HG03378 (cell line): ENCODE results near the gene CCDC6.
A peak's percentile ranks its signal among the peaks of the same experiment; 100 is the strongest.
"Not testable (repeated sequence)": the region's sequence is repeated elsewhere in the genome, so short reads cannot be mapped to it uniquely, and the experiment has no call there.

Experiments
- ATAC-seq: cut with Tn5 transposase; IDR thresholded peaks from one replicate; pipeline ENCODE4 v1.9.1; 2021; ENCODE audit warnings: mild to moderate bottlenecking, moderate library complexity; ENCODE audit not compliant: unreplicated experiment

CCDC6 gene

GRCh38 chr10:59817773-59818172 is 88.6 kb downstream of the CCDC6 start:
- no peak for ATAC-seq

GRCh38 chr10:59814878-59815277 is 91.5 kb downstream of the CCDC6 start:
- no peak for ATAC-seq

- ATAC-seq, result no peak
These were observed 93.7 kb downstream of the CCDC6 start for GRCh38 chr10:59812519-59813122.

DNA sequence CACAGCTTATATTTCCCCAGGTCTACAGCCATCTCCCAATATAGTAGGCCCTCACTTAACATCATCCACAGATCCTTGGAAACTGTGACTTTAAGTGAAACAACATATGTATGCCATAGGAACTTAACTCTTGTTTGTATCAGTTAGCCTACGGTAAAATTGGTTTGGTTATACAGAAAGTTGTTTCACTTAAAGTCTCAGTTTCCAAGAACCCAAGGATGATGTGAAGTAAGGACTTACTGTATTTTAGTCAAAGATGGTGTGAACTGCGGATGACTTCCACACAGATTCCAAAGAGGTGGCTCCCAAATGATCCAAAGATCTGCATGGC is 96.7 kb downstream of the CCDC6 start:
- ATAC-seq, result no peak

- ATAC-seq, result peak; percentile 95
These were observed 97.3 kb downstream of the CCDC6 start for GRCh38 chr10:59808896-59809643.

- ATAC-seq, result no peak
These were observed 98.4 kb downstream of the CCDC6 start for GRCh38 chr10:59807629-59808620.

DNA sequence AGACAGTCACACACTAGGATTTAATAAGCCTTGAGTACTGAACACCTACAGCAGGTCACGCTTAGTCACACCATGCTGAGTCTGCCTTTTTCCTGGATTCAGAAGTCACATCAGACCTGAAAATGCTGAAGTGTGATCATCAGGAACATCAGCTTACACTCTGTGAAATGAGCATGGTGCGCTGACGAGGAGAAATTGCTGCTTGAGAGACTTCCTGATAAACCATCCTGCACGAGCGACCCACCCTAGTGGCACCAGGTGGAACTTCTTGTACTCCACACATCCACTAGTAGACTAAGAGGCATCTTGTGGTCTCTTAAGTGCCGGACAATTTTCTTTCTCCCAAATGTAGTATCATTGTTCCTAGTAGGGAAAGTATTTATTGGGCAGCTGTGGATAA is 101.3 kb downstream of the CCDC6 start:
- ATAC-seq, result no peak

- ATAC-seq, result no peak
These were observed 102.1 kb downstream of the CCDC6 start for GRCh38 chr10:59804220-59804619.

DNA sequence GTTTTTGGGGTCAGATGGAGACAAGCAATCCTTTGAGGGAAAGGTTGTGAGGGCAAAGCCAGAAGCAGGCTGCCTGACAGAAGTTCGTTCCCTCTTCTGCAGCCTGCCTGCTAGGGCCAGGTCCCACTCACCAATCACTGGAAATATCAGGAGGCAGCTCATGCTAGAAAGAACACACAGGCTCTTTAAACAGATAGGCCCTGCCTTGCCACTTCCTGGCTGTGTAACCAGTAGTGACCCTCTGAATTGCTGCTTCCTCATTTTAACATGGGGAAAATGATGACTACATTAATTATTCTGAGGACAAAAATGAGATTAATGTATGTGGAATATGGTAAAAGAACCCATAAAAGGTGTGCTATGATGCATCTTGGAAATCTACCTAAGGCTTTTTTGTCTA is 102.6 kb downstream of the CCDC6 start:
- no peak for ATAC-seq

- ATAC-seq, result no peak
These were observed 105.2 kb downstream of the CCDC6 start for GRCh38 chr10:59801171-59801570.

DNA sequence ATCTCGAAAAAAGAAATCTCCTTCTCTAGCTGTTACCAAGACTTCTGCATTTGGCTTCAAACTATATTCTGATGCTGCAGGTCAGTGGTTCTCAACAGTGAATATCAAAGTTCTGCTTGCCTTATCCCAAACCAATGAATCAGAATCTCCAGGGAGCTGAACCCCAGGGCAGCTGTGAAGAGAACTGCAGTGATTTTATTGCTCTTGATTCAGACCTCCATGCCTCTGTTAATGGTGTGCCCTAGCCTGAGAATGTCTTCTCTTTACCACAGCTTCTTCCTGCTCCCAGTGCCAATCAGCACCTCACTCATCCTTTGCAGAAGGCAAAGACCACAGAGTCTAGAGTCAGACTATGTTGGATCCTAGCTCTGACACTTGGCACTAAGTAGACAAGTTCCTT is 106.9 kb downstream of the CCDC6 start:
- no peak for ATAC-seq

DNA sequence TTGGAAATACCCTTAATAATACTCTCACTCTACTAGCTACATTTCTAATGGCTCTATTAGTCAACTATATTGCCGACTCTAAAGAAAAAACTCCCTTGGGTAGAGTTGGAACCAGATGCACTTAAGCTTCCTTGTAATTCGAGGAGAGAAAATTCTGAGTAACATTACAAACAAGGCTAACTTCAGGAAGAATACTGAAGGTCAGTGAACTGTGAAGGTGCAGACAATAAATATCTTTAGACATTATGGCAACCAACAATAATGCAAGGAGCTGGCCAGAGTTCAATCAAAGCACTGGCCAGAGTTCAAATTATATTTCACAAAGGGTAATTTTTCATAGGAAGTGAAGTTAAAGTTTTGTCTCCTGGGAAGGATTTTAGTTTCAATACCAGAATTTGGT is 112.4 kb downstream of the CCDC6 start:
- no peak for ATAC-seq

- no peak for ATAC-seq
These were observed 113.5 kb downstream of the CCDC6 start for GRCh38 chr10:59792812-59793211.

DNA sequence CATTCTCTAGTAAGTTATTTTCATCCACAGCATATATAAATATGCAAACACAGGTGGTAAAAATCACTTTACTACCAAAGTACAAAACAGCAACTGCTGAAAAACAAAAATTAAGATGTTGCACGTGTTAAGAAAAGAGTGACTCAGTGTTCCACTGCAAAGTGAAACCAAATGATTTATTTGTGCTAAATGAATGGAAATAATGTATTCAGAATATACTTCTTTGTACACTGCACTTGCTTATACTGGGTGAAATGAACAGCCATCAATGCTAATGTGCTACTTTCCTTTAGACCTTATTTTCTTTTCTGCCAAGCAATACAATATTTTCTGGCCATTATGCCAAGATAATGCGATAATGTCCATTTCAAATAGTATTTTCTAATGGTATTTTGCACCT is 114.8 kb downstream of the CCDC6 start:
- ATAC-seq, result no peak

DNA sequence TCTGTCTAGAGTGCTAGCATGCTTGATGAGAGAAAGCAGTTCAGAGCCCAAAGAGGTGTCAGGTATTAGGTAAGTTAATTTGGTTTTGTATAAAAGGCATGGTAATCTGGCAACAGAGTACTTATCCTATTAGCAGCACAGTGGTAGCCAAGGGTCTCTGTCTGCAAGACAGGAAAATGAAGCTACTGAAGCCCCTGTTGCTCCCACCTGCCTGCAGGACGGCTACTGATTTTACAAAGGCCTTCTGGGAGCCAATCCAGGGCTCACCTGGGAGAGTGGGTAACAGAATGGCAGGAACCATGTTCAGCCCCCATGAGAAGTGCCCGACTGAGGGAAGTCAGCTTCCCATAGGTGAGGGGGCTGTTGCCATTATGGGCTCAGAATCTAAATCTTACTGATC is 116.3 kb downstream of the CCDC6 start:
- not testable (repeated sequence) for ATAC-seq

DNA sequence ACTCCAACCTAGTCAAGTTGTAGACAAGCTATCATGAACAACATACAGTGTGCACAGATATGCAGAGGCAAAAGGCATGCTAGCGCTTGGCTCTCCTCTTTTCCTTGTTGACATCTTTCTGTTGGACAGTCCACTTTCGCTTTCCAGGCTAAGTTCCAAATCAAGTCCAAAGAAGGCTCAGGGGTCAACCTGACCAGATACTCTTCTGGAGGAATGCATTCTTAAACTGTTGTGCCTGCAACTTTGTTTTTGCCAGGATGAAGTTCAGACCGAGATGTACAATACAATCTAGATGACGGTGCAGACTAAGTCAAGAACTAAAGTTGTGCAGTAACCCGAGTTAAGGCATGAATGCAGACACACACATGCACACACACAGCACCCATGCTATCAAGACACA is 117.4 kb downstream of the CCDC6 start:
- ATAC-seq, result not testable (repeated sequence)

DNA sequence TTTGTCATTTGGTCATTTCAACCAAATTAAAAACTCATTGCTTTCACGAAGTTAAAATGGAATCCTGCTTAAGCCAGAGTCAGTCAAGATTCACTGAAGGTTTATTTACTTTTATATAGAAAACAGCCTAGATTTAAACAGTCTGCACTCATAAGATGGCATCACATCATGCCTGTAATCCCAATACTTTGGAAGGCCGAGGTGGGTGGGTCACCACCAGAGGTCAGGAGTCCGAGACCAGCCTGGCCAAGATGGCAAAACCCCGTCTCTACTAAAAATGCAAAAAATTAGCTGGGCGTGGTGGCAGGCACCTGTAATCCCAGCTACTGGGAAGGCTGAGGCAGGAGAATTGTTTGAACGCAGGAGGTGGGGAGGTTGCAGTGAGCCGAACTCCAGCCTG is 119.3 kb downstream of the CCDC6 start:
- not testable (repeated sequence) for ATAC-seq

DNA sequence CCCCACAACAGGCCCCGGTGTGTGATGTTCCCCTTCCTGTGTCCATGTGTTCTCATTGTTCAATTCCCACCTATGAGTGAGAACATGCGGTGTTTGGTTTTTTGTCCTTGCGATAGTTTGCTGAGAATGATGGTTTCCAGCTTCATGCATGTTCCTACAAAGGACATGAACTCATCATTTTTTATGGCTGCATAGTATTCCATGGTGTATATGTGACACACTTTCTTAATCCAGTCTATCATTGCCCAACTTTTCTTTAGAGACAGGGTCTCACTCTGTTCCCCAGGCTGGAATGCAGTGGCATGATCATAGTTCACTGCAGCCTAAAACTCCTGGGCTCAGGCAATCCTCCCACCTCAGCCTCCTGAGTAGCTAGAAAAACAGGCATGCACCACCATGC is 120.9 kb downstream of the CCDC6 start:
- not testable (repeated sequence) for ATAC-seq

GRCh38 chr10:59781511-59781910 is 124.8 kb downstream of the CCDC6 start:
- ATAC-seq, result no peak

- ATAC-seq, result no peak
These were observed 126.4 kb downstream of the CCDC6 start for GRCh38 chr10:59779756-59780533.

DNA sequence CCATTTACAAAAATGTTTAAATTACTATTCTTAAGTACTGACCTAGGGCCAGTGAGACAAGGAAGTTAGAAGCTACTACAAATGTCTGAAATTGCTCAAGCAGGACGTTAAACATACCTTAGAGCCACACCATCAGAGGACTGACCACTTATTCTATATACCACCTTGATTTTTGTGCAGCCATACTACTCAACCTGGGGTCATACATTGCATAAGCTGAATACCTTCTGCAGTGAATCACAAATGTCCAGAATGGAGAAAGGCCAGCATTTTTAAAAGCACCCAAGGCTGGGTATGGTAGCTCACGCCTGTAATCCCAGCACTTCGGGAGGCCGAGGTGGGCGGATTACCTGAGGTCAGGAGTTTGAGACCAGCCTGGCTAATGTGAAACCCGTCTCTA is 131.9 kb downstream of the CCDC6 start:
- no peak for ATAC-seq
